GM23338 (cell line): ENCODE results near the gene CLPTM1L. TPM values are rescaled to one million over a fixed set of nuclear protein-coding genes. Genes with fewer than 3 reads are reported as not detected.
"Not testable (repeated sequence)": the region's sequence is repeated elsewhere in the genome, so short reads cannot be mapped to it uniquely, and the experiment has no call there.

ENCODE experiments used
- ATAC-seq: fragments of 200-7000 bp; cut with Tn5 transposase; 3 replicates; pipeline ENCODE4 v1.9.1; 2020
- DNase-seq: peaks from one replicate; pipeline ENCODE4 v3.0.0-alpha.2; 2015; ENCODE audit warnings: low spot score
- H2AFZ ChIP-seq: fragments of 200-600 bp; sonication (generic); 2 replicates; pipeline ENCODE4 v1.8.0; 2016; ENCODE audit warnings: antibody characterized with exemption, mild to moderate bottlenecking, moderate library complexity
- H3F3A ChIP-seq: fragments of 200-600 bp; sonication (generic); replicated peaks from 2 replicates; pipeline ENCODE4 v1.8.0; 2017; ENCODE audit warnings: antibody characterized with exemption, mixed run types, low read depth
- H3K27ac ChIP-seq: fragments of 200-600 bp; sonication (generic); 2 replicates; pipeline ENCODE4 v1.6.1; 2016; ENCODE audit warnings: low read depth
- H3K27me3 ChIP-seq: fragments of 200-600 bp; sonication (generic); 2 replicates; pipeline ENCODE4 v1.8.0; 2016; ENCODE audit warnings: mild to moderate bottlenecking, mixed run types, moderate library complexity; ENCODE audit not compliant: insufficient read depth
- H3K36me3 ChIP-seq: fragments of 200-600 bp; sonication (generic); 2 replicates; pipeline ENCODE4 v1.8.0; 2016; ENCODE audit warnings: mild to moderate bottlenecking; ENCODE audit not compliant: insufficient read depth
- H3K4me1 ChIP-seq: fragments of 200-600 bp; sonication (generic); 2 replicates; pipeline ENCODE4 v1.8.0; 2016; ENCODE audit warnings: mild to moderate bottlenecking, moderate library complexity; ENCODE audit not compliant: insufficient read depth
- H3K4me2 ChIP-seq: fragments of 200-600 bp; sonication (generic); 2 replicates; pipeline ENCODE4 v1.7.1; 2017; ENCODE audit warnings: mixed run types
- H3K4me3 ChIP-seq: fragments of 200-600 bp; sonication (generic); 2 replicates; pipeline ENCODE4 v1.6.1; 2016; ENCODE audit warnings: mixed run types
- H3K79me2 ChIP-seq: fragments of 200-600 bp; sonication (generic); replicated peaks from 2 replicates; pipeline ENCODE4 v1.8.0; 2017; ENCODE audit warnings: mild to moderate bottlenecking; ENCODE audit not compliant: insufficient read depth
- H3K9me2 ChIP-seq: fragments of 200-600 bp; sonication (generic); 2 replicates; pipeline ENCODE4 v1.8.0; 2017; ENCODE audit not compliant: insufficient read depth
- H4K20me1 ChIP-seq: fragments of 200-600 bp; sonication (generic); replicated peaks from 2 replicates; pipeline ENCODE4 v1.8.0; 2017; ENCODE audit warnings: mild to moderate bottlenecking; ENCODE audit not compliant: insufficient read depth
- H3K27ac Mint-ChIP-seq: 2 replicates; pipeline ENCODE4 v1.8.0; 2020; ENCODE audit warnings: inconsistent platforms, mild to moderate bottlenecking, moderate library complexity, mixed read lengths
- H3K27me3 Mint-ChIP-seq: 3 replicates; pipeline ENCODE4 v1.8.0; 2022; ENCODE audit warnings: low read depth, mild to moderate bottlenecking, moderate library complexity, mixed read lengths, inconsistent platforms; ENCODE audit not compliant: insufficient read depth, poor library complexity
- H3K36me3 Mint-ChIP-seq: 3 replicates; pipeline ENCODE4 v1.8.0; 2021; ENCODE audit warnings: low read depth, mild to moderate bottlenecking, inconsistent platforms, moderate library complexity, mixed read lengths
- H3K4me1 Mint-ChIP-seq: 3 replicates; pipeline ENCODE4 v1.8.0; 2020; ENCODE audit warnings: mild to moderate bottlenecking, inconsistent platforms, mixed read lengths
- H3K4me3 Mint-ChIP-seq: 3 replicates; pipeline ENCODE4 v1.8.0; 2021; ENCODE audit warnings: moderate library complexity, mild to moderate bottlenecking, inconsistent platforms, mixed read lengths
- H3K9me3 Mint-ChIP-seq: 3 replicates; pipeline ENCODE4 v1.8.0; 2020; ENCODE audit warnings: moderate library complexity, mild to moderate bottlenecking, inconsistent platforms, mixed read lengths
- CREB1 ChIP-seq: fragments of 250-450 bp; sonication (Bioruptor Pico); IDR thresholded peaks from 2 replicates; pipeline ENCODE4 v1.5.0; 2020; ENCODE audit warnings: low read depth, mild to moderate bottlenecking, moderate library complexity
- EZH2 ChIP-seq: fragments of 200-600 bp; sonication (generic); IDR thresholded peaks from one replicate; pipeline ENCODE4 v1.8.0; 2017; ENCODE audit warnings: antibody characterized with exemption, mild to moderate bottlenecking, low read depth; ENCODE audit not compliant: unreplicated experiment
- EZH2phosphoT487 ChIP-seq: fragments of 200-600 bp; sonication (generic); IDR thresholded peaks from one replicate; pipeline ENCODE4 v1.8.1; 2018; ENCODE audit warnings: antibody characterized with exemption; ENCODE audit not compliant: unreplicated experiment
- JUNB ChIP-seq: IDR thresholded peaks from one replicate; pipeline ENCODE4 v1.6.1; 2016; ENCODE audit warnings: antibody characterized with exemption; ENCODE audit not compliant: unreplicated experiment
- NANOG ChIP-seq: IDR thresholded peaks from 2 replicates; pipeline ENCODE4 v1.6.1; 2016; ENCODE audit warnings: antibody characterized with exemption, borderline replicate concordance
- POLR2AphosphoS5 ChIP-seq: IDR thresholded peaks from 2 replicates; pipeline ENCODE4 v1.6.1; 2016; ENCODE audit warnings: antibody characterized with exemption, low read depth
- STAT1 ChIP-seq: IDR thresholded peaks from one replicate; pipeline ENCODE4 v1.6.1; 2016; ENCODE audit warnings: antibody characterized with exemption; ENCODE audit not compliant: unreplicated experiment
- ZNF114 ChIP-seq: fragments of 250-450 bp; sonication (Bioruptor Pico); IDR thresholded peaks from 2 replicates; pipeline ENCODE4 v1.5.0; 2020; ENCODE audit warnings: mild to moderate bottlenecking, moderate library complexity
- ZNF331 ChIP-seq: fragments of 250-450 bp; sonication (Bioruptor Pico); IDR thresholded peaks from 2 replicates; pipeline ENCODE4 v1.5.0; 2020; ENCODE audit warnings: low read depth, mild to moderate bottlenecking, moderate library complexity
- polyA plus RNA-seq: library from polyadenylated mRNA; unstranded; fragments of >200 nt; fragmentation: Nextera tagmentation; extraction: Ambion mirVana; gene quantifications from 2 replicates; pipeline ENCODE4 v1.2.1, GENCODE V29; 2016
- total RNA-seq: library from RNA; depleted of rRNA; stranded (reverse); fragments of >200 nt; shearing (Covaris generic); gene quantifications from 2 replicates; pipeline ENCODE4 v1.2.3, GENCODE V29; 2014
- TF ChIP-seq, protein P1 (sequence below): IDR thresholded peaks from 2 replicates; pipeline ENCODE4 v1.6.1; 2016; ENCODE audit warnings: antibody characterized with exemption
- TF ChIP-seq, protein P2 (sequence below): fragments of 250-450 bp; sonication (Bioruptor Pico); IDR thresholded peaks from 2 replicates; pipeline ENCODE4 v1.5.0; 2020; ENCODE audit warnings: mild to moderate bottlenecking, moderate library complexity

Gene CLPTM1L
- total and polyA plus RNA-seq, 2 experiments from 2014 or later = 39.9 to 110 TPM

DNA sequence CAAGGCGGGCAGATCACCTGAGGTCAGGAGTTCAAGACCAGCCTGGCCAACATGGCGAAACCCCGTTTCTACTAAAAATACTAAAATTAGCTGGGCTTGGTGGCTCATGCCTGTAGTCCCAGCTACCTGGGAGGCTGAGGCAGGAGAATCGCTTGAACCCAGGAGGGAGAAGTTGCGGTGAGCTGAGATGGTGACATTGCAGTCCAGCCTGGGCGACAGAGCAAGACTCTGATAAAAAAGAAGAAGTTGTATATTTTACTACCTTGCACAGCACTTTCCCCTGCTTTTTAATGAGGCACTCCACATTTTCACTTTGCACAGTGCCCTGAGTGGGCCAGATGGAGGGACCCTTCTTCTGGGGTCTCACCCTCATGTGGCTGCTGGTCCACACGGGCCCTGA is 15.5 kb upstream of the CLPTM1L start:
- not testable (repeated sequence) for H2AFZ ChIP-seq, H3K9me3 Mint-ChIP-seq

DNA sequence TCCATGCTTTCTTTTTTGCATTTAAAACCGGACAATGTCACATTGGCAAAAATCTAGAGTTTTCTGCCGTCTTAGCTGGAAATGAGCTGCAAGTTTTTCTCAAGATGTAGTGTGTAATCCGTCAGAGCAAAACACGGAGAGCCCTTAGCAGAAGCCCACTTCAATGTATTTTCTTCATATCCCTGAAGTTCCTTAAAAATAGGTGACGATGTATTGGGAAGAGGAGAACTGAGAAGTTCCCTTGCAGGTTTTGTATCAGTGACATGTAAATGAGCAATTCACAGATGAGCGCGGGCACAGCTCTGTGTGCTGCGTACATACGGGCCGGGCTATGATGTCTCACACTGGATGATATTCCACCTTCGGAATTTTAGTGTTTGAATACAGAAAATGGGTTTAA is 14.8 kb upstream of the CLPTM1L start:
- H4K20me1 ChIP-seq = no peaks in the 10 kb centered on the region
- H3K27me3 ChIP-seq = no peaks in the 10 kb centered on the region
- Mint-ChIP-seq H3K4me3 (no peak overlapping the region), H3K27ac (no peak overlapping the region), H3K27me3 (peaks cover 13% of the 10 kb centered on the region), H3K9me3 (no peaks in the 10 kb centered on the region; the same call in 2 of the 3 replicates), H3K4me1 (peaks cover 16% of the 10 kb centered on the region), H3K36me3 (no peaks in the 10 kb centered on the region)
- no peak overlapping the region for H2AFZ ChIP-seq
- no peak overlapping the region for H3K27ac ChIP-seq
- H3K4me3 ChIP-seq = no peak overlapping the region
- ATAC-seq (no peak), DNase-seq (no peak)
- peaks cover 4% of the 10 kb centered on the region for H3K4me1 ChIP-seq
- no peak overlapping the region for H3K4me2 ChIP-seq
- H3K36me3 ChIP-seq = no peaks in the 10 kb centered on the region
- TF ChIP-seq NANOG (no peak), EZH2phosphoT487 (no peak), JUNB (no peak)
- H3F3A ChIP-seq = no peaks in the 10 kb centered on the region
- H3K79me2 ChIP-seq = no peaks in the 10 kb centered on the region
- H3K9me2 ChIP-seq = no peaks in the 10 kb centered on the region

More for the DNA sequence above, 15.5 kb upstream of the CLPTM1L start:
- H3K27me3 Mint-ChIP-seq = peaks cover 14% of the 10 kb centered on the region
- not testable (repeated sequence) for H3K9me2 ChIP-seq, H3K36me3 Mint-ChIP-seq, ATAC-seq, H3K36me3 ChIP-seq, H3K4me3 ChIP-seq, H3K4me2 ChIP-seq, H3K4me1 ChIP-seq, H3K79me2 ChIP-seq, H3K27ac Mint-ChIP-seq, DNase-seq, H3K4me3 Mint-ChIP-seq, H3K27me3 ChIP-seq, H3F3A ChIP-seq, H3K27ac ChIP-seq, H4K20me1 ChIP-seq
- H3K4me1 Mint-ChIP-seq = peaks cover 12% of the 10 kb centered on the region; the same call in 2 of the 3 replicates

DNA sequence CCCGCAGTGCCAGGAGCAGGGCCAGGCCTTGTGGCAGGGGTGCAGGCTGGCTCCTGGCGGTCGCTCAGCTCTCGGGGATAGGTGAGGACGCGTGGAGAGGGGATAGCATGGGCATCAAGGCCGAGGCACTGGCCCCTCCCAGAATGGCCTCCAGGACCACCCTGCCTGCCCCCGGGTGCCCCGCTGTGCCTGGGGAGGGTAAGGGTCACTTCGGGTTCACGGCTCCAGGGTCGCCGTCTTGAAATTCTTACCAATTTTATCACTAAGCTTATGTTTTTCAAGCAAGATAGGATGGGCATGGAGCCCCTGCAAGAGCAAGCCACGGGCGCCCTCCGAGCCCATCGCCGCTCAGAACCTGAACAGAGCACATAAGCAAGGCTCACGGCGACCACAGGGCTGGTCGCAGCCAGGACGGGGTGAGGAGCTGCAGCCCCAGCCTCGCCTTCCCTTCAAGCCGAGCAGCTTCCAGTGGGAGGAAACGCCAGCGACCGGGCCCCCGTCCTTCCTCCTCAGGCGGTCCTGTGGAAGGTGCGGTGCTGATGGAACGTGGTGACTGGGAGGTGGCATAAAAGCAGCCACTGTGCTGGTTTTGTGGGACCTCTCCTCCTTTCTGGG is 14.2 kb upstream of the CLPTM1L start:
- H3K4me2 ChIP-seq = no peak overlapping the region
- H4K20me1 ChIP-seq = no peaks in the 10 kb centered on the region
- Mint-ChIP-seq H3K27me3 (peaks cover 13% of the 10 kb centered on the region), H3K36me3 (no peaks in the 10 kb centered on the region), H3K27ac (no peak overlapping the region), H3K4me3 (no peak overlapping the region), H3K9me3 (no peaks in the 10 kb centered on the region; the same call in 2 of the 3 replicates), H3K4me1 (peaks cover 21% of the 10 kb centered on the region)
- no peak overlapping the region for H3K27ac ChIP-seq
- no peak overlapping the region for H2AFZ ChIP-seq
- peaks cover 8% of the 10 kb centered on the region for H3K4me1 ChIP-seq
- H3K36me3 ChIP-seq = no peaks in the 10 kb centered on the region
- H3K9me2 ChIP-seq = no peaks in the 10 kb centered on the region
- H3K27me3 ChIP-seq = no peaks in the 10 kb centered on the region
- DNase-seq = no peak
- no peaks in the 10 kb centered on the region for H3K79me2 ChIP-seq
- peak; percentile 14; the same call in 1 of the 3 replicates for ATAC-seq
- no peaks in the 10 kb centered on the region for H3F3A ChIP-seq
- H3K4me3 ChIP-seq = no peak overlapping the region
- TF ChIP-seq EZH2 (no peak), ZNF331 (CRISPR knock-in tag) (no peak), POLR2AphosphoS5 (no peak), ZNF114 (CRISPR knock-in tag) (no peak), EZH2phosphoT487 (no peak), CREB1 (no peak), STAT1 (no peak)
- TF ChIP-seq, protein P1, sequence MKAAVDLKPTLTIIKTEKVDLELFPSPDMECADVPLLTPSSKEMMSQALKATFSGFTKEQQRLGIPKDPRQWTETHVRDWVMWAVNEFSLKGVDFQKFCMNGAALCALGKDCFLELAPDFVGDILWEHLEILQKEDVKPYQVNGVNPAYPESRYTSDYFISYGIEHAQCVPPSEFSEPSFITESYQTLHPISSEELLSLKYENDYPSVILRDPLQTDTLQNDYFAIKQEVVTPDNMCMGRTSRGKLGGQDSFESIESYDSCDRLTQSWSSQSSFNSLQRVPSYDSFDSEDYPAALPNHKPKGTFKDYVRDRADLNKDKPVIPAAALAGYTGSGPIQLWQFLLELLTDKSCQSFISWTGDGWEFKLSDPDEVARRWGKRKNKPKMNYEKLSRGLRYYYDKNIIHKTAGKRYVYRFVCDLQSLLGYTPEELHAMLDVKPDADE = no peak
- TF ChIP-seq, protein P2, sequence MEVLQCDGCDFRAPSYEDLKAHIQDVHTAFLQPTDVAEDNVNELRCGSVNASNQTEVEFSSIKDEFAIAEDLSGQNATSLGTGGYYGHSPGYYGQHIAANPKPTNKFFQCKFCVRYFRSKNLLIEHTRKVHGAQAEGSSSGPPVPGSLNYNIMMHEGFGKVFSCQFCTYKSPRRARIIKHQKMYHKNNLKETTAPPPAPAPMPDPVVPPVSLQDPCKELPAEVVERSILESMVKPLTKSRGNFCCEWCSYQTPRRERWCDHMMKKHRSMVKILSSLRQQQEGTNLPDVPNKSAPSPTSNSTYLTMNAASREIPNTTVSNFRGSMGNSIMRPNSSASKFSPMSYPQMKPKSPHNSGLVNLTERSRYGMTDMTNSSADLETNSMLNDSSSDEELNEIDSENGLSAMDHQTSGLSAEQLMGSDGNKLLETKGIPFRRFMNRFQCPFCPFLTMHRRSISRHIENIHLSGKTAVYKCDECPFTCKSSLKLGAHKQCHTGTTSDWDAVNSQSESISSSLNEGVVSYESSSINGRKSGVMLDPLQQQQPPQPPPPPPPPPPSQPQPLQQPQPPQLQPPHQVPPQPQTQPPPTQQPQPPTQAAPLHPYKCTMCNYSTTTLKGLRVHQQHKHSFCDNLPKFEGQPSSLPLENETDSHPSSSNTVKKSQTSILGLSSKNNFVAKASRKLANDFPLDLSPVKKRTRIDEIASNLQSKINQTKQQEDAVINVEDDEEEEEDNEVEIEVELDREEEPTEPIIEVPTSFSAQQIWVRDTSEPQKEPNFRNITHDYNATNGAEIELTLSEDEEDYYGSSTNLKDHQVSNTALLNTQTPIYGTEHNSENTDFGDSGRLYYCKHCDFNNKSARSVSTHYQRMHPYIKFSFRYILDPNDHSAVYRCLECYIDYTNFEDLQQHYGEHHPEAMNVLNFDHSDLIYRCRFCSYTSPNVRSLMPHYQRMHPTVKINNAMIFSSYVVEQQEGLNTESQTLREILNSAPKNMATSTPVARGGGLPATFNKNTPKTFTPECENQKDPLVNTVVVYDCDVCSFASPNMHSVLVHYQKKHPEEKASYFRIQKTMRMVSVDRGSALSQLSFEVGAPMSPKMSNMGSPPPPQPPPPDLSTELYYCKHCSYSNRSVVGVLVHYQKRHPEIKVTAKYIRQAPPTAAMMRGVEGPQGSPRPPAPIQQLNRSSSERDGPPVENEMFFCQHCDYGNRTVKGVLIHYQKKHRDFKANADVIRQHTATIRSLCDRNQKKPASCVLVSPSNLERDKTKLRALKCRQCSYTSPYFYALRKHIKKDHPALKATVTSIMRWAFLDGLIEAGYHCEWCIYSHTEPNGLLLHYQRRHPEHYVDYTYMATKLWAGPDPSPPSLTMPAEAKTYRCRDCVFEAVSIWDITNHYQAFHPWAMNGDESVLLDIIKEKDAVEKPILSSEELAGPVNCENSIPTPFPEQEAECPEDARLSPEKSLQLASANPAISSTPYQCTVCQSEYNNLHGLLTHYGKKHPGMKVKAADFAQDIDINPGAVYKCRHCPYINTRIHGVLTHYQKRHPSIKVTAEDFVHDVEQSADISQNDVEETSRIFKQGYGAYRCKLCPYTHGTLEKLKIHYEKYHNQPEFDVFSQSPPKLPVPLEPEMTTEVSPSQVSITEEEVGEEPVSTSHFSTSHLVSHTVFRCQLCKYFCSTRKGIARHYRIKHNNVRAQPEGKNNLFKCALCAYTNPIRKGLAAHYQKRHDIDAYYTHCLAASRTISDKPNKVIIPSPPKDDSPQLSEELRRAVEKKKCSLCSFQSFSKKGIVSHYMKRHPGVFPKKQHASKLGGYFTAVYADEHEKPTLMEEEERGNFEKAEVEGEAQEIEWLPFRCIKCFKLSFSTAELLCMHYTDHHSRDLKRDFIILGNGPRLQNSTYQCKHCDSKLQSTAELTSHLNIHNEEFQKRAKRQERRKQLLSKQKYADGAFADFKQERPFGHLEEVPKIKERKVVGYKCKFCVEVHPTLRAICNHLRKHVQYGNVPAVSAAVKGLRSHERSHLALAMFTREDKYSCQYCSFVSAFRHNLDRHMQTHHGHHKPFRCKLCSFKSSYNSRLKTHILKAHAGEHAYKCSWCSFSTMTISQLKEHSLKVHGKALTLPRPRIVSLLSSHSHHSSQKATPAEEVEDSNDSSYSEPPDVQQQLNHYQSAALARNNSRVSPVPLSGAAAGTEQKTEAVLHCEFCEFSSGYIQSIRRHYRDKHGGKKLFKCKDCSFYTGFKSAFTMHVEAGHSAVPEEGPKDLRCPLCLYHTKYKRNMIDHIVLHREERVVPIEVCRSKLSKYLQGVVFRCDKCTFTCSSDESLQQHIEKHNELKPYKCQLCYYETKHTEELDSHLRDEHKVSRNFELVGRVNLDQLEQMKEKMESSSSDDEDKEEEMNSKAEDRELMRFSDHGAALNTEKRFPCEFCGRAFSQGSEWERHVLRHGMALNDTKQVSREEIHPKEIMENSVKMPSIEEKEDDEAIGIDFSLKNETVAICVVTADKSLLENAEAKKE (CRISPR knock-in tag) = no peak
